Stimulated activated CD8-positive, alpha-beta memory T cell treated with anti-CD3 and anti-CD28 coated beads, Interleukin-4, amount 100 ng/mL, for 4 hours (primary cell): ENCODE data around the gene CPXM2.

ENCODE experiments used
- DNase-seq, 2 donors: peaks; one replicate each; pipeline ENCODE4 v3.0.0-alpha.2; 2020; ENCODE audit warnings: low read depth in 2 of 2, low spot score in 1 of 2

The CPXM2 gene

DNA sequence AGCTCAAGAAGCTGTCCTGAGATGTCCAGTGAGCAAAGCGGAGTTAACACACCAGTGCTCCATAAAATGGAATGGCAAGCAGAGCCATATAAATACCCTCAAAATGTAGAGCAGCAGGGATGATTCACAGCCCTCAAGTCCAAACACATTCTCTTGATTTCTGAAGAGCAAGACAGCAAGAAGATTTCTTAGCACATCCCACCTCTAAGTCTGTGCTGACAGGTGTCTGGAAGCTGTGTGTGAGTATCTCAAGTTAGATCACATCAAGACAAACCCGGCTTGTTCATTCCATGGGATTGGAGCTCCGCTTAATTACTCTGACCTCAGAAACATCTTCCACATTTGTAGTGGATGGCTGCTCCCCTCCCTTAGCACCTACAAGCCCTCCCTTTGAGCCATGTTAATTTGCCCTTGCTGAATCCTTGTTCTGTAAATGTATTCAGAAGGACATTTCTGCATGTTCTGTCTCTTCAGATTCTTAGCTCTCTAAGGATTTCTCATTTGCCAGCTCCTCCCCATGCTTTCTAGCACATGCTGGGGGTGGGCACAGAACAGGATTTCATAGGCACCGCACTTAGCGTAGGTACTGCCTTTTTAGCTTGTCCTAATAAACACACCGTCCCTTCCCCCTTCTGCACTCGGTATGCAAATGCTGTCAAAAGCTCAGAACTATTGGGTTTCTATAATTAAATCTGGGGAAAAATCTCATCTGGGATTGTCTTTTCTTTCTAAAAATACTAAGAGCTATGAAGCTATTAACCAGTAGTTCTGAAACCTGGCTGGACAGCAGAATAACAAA is 112.7 kb downstream of the CPXM2 start:
- DNase-seq: no peak

DNA sequence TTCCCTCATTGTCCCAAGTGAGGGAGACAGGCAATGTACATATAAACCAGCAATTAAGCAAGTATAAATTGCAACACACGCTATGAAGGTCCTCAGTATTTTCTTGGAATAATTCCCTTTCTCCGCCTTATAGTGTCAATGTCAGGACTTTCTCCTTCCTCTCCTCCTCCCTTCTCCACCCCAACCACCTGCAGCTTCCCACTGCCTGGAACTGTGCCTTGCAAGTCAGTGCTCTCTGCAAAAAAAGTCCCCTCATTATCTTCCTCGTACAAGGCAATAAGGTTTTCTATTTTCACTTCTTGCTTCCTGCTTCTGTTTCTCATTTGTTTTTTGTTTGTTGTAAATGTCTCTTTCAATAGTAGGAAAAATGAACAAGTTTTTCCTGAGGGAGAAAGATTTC is 113.7 kb downstream of the CPXM2 start:
- DNase-seq: no peak

DNA sequence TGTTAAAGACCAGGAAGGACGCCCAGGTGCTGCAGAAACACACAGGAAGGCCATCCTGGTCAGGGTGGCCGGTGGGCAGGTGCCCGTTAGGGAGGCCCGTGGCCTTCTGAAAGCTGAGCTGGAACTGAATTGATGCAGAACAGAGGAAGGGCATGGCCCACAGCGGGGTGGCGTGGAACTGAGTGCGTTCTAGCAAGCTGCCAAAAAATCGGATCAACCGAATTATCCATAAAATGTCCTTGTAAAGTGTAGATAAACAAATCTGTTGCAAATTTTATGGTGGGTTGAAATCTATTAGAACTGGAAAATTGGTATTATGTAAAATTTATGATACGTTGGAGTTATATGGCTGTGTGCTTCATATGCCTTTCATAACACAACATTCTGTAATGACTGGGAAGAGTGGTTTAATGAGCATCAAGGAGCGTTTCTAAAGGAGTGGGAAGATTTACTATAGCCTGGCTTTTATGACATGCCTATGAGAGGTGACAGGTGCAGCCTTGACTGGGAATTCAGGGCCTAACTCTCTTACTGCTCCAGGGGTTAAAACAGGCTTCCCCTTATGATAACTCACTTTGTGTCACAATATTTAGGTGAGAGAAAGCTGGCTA is 117.4 kb downstream of the CPXM2 start:
- DNase-seq: no peak

DNA sequence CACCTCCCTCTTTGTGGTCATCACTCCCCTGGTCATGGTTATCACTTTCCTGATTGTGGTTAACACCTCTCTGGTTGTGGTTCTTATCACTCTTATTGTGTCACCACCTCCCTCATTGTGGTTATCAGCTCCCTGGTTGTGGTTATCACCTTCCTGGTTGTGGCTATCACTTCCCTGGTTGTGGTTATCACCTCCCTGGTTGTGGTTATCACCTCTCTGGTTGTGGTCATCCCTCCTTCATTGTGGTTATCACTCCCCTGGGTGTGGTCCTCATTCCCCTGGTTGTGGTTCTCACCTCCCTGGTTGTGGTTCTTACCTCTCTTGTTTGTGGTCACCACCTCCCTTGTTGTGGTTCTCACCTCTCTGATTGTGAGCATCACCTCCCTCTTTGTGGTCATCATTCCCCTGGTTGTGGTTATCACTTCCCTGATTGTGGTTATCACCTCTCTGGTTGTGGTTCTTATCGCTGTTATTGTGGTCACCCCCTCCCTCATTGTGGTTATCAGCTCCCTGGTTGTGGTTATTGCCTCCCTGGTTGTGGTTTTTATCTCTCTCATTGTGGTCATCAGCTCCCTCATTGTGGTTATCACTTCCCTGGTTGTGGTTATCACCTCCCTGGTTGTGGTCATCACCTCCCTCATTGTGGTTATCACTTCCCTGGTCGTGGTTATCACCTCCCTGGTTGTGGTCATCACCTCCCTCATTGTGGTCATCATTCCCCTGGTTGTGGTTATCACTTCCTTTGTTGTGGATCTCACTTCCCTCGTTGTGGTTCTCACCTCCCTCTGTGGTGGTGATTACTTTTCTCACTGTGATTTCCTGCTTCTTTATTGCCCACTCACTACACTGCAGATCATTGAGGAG is 118.7 kb downstream of the CPXM2 start:
- DNase-seq: no peak

DNA sequence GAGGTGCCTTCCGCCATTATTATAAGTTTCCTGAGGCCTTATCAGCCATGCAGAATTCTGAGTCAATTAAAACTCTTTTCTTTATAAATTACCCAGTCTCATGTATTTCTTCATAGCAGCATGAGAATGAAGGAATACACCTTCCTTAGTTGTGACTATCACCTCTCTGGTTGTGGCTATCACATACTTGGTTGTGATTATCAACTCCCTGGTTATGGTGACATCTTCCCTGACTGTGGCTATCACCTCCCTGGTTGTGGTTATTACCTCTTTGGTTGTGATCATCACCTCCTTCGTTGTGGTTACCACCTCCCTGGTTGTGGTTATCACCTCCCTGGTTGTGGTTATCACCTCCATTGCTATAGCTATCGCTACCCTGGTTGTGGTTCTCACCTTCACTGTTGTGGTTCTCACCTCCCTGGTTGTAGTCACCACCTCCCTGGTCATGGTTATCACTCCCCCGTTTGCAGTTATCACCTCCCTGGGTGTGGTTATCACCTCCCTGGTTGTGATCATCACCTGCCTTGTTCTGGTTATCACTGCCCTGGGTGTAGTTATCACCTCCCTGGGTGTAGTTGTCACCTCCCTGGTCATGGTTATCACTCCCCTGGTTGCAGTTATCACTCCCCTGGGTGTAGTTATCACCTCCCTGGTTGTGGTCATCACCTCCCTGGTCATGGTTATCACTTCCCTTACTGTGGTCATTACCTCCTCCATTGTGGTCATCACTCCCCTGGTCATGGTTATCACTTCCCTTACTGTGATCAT is 119.5 kb downstream of the CPXM2 start:
- no peak for DNase-seq

DNA sequence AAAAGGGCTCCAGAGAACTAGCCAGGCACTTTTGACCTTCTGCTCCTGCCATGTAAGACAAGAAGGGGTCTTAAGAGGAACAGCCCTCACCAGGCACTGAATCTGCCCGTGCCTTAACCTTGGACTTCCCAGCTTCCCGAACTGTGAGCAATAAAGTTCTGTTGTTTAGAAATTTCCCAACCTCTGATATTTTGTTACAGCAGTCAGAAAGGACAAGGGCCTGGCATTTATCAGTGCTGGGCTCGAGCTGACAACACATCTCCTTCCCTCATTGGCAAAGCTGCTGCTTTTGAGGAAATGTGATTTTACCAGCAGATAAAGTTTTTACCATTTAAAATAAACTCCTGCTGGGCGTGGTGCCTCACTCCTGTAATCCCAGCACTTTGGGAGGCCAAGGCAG is 122.0 kb downstream of the CPXM2 start:
- DNase-seq: no peak

DNA sequence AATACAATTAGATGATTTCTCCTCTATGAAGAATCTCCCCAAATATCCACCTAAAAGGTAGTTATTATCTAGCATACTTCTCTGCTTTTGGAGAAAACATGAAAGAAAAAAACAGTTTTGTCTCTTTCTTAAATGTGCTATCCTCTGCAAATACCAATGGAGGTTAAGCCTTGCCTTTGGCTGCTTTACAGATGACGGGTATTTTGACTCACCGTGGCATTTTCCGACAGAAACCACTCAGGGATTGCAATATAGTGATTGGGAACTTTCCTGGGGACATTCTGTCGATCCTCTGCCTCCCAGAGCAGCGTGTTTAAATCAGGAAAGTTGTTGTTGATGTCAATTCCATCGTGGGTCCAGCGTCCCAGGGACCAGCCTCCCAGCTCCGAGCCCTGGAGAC is 124.8 kb downstream of the CPXM2 start:
- DNase-seq: no peak

DNA sequence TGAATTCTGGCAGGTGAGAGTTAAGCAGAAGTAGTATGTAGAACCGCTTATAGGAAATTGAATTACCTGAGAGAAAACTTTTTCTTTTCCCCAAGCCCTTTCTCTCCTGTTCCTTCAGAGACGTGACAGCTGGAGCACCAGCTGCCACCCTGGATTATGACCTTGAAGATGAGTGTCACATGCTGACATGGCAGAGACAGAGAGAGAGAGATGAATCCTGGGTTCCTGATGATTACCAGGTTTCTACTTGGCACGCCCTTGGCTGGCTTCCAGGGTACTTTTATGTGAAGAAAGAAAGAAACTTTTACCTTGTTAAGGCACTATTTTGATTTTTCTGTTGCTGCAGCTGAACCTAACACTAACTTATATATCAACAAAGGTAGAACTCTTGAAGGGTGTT is 125.6 kb downstream of the CPXM2 start:
- no peak for DNase-seq

DNA sequence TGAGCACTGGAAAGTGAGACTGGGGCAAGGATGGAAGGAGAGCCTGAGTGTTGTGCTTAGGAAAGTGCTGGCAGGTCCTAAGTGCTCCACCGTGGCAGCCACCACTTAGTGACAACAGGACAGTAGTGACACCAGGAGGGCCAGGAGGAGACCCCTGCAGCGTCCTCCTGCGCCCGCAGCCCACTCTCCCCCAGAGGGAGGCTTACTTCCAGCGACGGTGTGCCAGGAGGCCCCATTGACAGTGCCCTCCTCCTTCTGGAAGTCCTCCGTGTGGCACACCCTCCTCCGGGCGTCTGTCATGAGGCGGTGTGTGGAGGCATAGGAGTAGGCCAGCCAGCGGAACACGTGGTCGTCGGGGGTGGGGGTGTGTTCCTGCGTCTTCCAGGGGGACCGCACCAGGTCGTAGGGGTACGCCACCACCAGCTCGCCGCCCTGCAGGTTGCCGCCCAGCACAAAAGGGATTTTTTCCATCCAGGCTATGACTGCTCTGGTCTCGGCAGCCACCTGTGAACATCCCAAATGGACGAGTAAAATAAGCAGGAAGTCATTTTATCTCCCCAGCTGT is 129.9 kb downstream of the CPXM2 start:
- DNase-seq: no peak

DNA sequence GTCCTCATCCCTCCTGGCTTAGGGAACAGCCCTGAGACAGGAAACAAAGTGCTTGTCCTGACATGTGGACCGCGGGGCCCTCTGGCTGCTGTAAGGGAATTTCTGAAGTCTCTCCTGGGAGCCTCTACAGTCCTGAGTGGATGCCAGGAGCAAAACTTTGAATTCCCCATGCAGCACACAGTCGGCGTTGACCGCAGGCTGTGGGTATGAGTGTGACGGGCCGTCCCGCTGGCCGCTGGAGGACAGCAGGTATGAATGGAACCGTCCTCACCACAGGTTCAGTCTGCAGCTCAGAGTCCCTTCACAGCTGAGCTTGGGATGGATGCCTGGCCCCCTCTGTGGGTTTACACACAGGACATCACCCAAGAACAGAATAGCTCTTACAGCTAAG is 130.6 kb downstream of the CPXM2 start:
- no peak for DNase-seq

DNA sequence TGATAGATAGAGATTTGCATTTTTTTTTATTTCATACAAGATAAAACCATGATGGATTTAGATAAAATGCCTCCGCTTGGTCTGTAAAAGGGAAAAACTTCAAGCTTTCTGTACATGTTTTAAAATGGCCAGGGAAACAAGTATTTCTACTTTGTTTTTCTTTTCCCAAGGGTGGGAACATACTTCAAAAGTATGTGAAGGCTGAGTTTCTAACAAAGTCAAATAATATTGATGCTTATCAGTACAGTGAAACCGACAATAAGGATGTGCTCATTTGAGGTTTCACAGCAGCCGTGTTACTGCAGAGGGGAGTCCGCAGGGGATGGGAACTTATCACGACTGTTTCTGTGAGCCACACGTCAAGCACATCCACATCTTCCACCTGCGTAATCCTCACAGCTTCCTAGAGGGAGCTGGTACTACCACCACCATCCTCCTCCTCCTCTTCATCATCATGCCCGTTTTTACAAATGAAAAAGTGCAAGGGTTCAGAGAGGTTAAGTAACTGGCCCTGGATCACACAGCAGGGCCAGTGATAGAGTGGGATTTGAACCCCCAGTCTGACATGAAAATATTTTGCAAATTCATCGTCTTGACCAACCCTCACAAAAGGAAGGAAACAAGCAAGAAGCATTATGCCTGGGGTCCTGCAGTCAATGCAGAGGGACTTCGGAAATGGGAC is 131.1 kb downstream of the CPXM2 start:
- no peak for DNase-seq

DNA sequence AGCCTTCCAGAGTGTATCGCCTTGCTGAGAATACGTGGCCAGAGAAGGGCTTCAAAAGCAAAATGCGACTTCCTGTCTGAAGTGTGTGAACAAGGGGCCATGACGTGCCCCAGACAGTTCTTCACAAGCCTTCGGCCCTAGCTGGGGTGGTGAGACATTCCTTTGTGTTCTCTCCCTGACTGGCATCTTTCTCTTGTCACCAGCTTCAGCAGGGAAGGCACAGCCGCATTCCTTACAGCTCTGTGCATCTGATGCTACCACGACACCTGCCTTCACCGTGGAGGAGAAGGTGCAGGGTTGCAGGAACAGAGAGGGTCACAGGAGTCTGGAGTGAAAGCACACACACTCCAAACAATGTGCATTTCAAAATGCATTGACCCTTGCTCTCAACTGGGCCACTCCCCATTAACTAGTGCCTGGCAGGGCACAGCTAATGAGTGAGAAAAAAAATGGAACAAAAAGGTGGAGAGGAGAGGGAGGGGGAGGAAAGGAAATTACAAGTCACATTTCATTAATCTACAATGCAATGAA is 132.0 kb downstream of the CPXM2 start:
- DNase-seq: no peak

DNA sequence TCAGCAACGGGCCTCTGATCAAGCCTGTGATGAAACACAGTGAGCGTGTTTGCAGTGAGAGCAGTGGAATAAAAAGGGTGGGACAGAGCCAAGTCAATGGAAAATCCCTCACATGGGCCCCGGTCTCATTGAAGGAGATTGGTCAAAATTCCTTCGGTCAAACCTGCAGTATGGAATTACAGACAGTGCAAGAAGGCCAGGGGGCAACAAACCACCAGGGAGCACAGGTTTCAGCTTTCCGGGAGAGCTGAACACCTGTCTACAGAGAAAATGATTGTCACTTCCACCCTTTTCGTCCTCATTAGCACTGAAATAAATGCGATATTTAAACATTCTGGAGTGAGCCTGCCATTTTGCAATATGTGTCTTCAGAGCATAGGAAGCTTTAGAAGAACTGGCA is 132.6 kb downstream of the CPXM2 start:
- DNase-seq: no peak

DNA sequence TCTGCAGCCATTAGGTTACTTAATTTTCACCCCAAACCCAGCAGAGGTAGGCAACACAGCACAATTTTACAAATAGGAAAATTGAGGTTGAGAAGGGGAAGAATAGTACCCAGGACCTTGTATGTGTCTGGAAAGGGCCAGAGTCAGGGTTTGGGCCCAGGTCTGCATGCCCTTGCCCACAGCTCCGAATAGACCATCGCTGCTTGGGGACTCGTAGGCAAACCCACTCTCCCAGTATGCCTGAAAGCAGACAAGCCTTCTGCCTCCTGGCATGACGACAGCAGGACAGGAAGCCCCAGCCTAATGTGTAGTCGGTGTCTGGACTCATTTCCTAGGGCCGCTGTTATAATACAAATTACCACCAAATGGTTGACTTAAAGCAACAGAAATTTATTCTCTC is 133.8 kb downstream of the CPXM2 start:
- DNase-seq: no peak

DNA sequence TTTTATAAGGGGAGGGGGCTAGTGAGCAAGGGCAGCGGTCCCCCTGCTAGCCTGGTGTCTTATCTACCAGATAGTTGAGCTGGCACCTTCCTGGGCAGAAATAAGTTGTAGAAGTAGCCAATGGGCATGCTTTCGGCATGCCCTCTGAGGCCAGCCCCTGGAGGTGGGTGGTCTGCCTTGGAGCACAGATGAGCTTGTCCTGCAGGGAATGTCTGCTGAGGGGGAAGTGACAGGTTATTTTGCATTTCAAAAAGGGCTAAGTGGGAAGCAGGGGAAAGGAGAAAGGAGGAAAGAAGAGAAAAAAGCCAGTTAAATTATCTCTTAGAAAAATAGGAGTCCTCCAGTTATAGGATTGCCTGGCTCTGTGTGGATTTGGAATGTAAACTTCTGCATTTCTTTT is 136.5 kb downstream of the CPXM2 start:
- DNase-seq: no peak

DNA sequence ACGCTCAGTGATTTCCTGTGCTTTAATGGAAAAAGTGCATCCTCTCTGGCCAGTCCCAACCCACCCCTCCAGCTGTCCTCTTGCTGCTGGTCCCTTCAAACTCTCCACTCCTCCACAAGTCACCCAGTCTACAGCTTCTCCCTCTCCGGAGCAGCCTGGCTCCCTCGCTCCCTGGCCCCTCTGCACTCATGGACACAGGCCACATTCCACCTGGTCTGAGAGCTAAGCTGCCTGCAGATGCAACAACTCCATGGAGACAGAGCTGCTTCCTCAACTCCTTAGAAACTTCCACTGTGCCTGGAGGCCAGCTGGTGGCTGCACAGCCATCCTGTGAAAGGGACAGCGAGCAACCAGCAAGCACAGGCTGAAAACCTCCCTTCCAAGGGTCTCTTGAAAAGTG is 137.5 kb downstream of the CPXM2 start:
- DNase-seq: no peak

DNA sequence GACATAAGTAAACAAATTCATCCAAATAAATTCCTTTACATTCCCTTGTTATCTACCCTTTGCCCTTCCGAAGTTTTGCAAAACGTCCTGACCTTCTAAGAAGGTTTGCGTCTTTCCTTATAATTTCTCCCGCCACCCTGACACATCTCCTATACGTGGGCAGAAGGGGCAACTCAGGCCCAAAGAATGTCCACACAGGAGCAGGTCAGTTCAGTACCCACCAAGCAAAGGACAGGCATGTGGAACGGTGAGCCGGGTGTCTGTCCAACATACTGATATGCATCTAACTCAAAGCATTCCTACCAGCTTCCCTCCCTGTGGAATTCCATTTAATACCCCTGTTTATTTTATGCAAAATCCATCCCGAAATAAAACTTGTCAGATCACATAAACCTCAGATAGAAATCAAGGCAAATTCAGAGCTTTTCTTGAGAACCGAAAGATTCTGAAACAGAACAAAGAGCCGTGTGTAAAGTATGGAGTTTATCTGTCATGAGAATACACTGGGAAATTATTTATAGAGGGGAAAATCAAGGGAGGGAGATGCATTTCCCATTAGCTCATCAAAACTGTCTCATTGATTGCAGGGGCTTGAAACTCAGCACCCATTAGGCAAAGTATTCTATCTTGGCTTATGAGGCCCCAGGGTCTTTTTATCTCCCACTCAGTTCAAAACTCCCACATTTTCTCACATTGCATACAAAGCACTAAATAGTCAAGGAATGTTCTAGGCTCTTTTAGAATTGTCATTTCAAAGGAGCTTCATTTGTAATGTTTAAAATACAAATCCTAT is 140.1 kb downstream of the CPXM2 start:
- DNase-seq: no peak

DNA sequence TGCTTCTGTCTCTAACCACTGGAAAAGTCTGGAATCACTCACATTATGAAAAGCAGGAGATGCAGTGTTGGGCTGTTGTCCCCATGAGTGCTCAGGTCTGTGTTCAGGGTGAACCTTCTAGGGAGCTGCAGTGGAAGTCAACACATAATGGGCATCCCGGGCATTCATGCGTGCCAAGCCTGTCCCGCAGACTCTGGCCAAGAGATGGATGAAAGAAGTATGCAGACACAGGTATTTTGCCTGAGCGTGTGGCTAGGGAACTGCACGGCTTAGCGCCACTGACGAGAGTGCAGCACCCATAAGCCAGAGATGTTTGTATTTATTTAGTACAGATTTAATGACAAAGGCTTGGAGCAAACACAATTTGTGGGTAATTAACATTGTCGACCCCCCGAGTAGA is 140.7 kb downstream of the CPXM2 start:
- no peak for DNase-seq

DNA sequence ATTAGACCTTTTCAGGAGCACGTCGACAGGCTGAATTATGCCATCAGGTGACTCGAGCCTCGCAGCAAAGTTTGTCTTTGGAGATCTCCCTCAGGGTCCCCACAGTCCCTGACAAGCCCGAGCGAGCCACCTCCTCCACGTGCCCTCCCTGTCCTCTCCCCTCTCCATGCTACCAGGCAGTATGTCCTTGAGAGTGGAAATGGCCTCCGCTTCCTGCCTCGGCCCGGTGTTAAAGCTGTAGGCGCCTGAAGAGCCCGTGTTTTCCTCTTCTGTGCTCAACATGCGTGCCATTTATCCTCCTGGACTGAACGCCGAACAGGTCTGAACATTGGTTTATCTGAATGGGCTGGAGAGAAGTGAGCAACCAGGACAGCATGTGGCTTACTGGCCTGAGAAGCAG is 142.9 kb downstream of the CPXM2 start:
- DNase-seq: no peak
